ENCODE results near the gene MAGI2.

The MAGI2 gene
- 0.31 to 0.47 reads per million in 2 donors for total RNA-seq

GRCh38 chr7:79453558-79454360 lies at the start of gene MAGI2:
Gene MAGI2, minus strand, starts transcription at chr7:79453667. Its CDS starts 347 bp downstream, at chr7:79453320.
- no peak for DNase-seq

GRCh38 chr7:79502151-79502550 lies 48.7 kb upstream of the MAGI2 start:
- DNase-seq, result no peak

GRCh38 chr7:79500759-79501158 lies 47.3 kb upstream of the MAGI2 start:
- no peak for DNase-seq

GRCh38 chr7:79497728-79498127 lies 44.3 kb upstream of the MAGI2 start:
- no peak for DNase-seq

- DNase-seq, result no peak
Measured at GRCh38 chr7:79495544-79496272, 42.2 kb upstream of the MAGI2 start.

- DNase-seq, result no peak
Measured at GRCh38 chr7:79494046-79494445, 40.6 kb upstream of the MAGI2 start.

- no peak for DNase-seq
Measured at GRCh38 chr7:79489371-79489770, 35.9 kb upstream of the MAGI2 start.

GRCh38 chr7:79478386-79478785 lies 24.9 kb upstream of the MAGI2 start:
- DNase-seq, result no peak

- no peak for DNase-seq
Measured at GRCh38 chr7:79475455-79475854, 22.0 kb upstream of the MAGI2 start.

- no peak for DNase-seq
Measured at GRCh38 chr7:79471699-79472098, 18.2 kb upstream of the MAGI2 start.

- no peak for DNase-seq
Measured at GRCh38 chr7:79471283-79471682, 17.8 kb upstream of the MAGI2 start.

- DNase-seq, result no peak
Measured at GRCh38 chr7:79465551-79465950, 12.1 kb upstream of the MAGI2 start.

GRCh38 chr7:79464051-79464450 lies 10.6 kb upstream of the MAGI2 start:
- no peak for DNase-seq

GRCh38 chr7:79462390-79462789 lies 8.9 kb upstream of the MAGI2 start:
- no peak for DNase-seq

- DNase-seq, result no peak
Measured at GRCh38 chr7:79461660-79462059, 8.2 kb upstream of the MAGI2 start.

- DNase-seq, result no peak
Measured at GRCh38 chr7:79459381-79459780, 5.9 kb upstream of the MAGI2 start.

GRCh38 chr7:79458796-79459195 lies 5.3 kb upstream of the MAGI2 start:
- no peak for DNase-seq

- no peak for DNase-seq
Measured at GRCh38 chr7:79455173-79455790, 1.8 kb upstream of the MAGI2 start.

- DNase-seq, result no peak
Measured at GRCh38 chr7:79454361-79454960, 994 bp upstream of the MAGI2 start.

- no peak for DNase-seq
Measured at GRCh38 chr7:79453266-79453557, 255 bp downstream of the MAGI2 start.

- DNase-seq, result peak in 1 of 5 experiments; percentile 10
Measured at GRCh38 chr7:79452495-79453265, 787 bp downstream of the MAGI2 start.

- DNase-seq, result no peak
Measured at GRCh38 chr7:79452032-79452494, 1.4 kb downstream of the MAGI2 start.

- DNase-seq, result no peak
Measured at GRCh38 chr7:79451580-79451979, 1.9 kb downstream of the MAGI2 start.
